NCI-H2029 (cell line): ENCODE results near the gene CALN1.
A peak's percentile ranks its signal among the peaks of the same experiment; 100 is the strongest.
"Not testable (repeated sequence)": the region's sequence is repeated elsewhere in the genome, so short reads cannot be mapped to it uniquely, and the experiment has no call there.

Source experiments
- DNase-seq: peaks from one replicate; lab custom pipeline; 2025; lab: John Stamatoyannopoulos, UW

Gene CALN1

DNA sequence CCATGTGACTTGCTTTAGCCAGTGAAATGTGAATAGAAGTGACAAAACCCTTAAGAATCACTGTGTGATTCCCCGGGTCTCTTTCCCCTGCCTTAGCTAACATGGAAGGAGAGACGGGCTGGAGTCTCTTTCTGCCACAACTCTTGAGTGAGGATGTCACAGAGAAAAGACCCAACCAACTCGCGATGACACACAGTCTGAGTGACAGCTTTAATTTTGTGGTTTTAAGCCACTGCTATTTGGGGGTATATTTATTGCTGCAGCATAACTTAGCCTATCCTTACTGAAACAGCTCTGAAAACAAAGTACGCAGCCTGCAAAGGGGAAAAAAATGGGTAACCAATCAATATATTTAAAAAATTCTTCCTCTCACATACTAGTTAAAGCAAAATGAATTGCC, 319.4 kb downstream of the CALN1 start:
- no peak for DNase-seq

DNA sequence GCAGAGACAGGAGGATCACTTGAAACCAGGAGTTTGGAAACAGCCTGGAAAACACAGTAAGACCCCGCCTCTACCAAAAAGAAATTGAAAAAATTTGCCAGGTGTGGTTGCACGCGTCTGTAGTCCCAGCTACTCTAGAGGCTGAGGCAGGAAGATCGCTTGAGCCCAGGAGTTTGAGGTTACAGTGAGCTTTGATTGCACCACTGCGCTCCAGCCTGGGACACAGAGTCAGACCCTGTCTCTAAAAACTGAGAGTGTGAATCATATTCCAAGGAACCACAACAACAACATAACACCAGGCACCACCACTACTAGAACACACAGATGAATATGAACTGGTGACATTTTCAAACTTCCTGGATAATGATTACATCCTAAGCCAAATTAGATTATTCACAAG, 324.2 kb downstream of the CALN1 start:
- DNase-seq, result no peak

DNA sequence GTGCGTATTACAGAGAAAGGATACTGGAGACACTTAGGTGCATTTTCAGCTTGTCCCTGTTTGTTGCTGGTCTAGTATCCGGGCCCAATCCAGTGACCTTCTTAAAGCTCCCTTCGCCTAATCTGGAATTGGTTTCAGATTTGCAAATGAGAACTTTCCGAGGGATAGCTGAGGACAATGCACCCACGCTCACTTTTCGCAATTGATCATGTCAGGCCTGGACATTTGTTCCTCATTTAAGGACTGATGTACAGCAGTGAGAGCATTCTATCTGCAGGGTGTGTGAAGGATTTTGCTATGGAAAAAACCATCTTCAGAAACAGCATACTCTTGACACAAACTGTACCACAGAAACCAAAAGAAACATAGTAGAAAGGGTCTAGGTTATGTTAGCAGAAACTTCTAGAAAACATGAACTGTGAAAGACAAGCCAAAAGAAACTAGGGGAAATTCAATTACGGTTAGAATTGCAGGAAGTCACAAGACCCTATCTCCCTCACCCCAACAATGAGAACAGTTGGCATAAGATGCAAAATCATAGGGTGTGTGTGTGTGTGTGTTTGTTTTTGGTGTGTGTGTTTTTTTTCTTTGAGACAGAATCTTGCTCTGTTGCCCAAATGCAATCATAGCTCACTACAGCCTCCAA, 331.1 kb downstream of the CALN1 start:
- no peak for DNase-seq

DNA sequence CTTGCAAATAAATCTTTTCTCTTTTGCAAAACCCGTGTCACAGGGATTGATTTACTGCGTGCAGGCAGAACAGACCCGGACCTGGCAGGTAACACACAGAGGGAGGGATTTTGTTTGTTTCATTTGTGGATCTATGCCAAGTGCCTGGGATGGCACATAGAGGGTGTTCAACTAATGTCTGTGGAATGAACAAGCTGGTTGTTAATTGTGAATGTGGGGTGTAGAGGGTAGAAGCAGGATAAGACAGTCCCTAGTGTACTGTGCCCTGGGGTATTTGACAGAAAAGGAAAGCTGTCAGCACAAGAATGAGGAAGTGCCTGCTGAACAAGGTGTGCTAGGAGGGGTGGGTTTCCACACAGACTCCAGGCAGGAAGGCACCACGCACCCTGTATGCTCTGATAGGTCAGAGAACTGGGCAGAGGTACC, 331.8 kb downstream of the CALN1 start:
- DNase-seq, result peak; percentile 32

DNA sequence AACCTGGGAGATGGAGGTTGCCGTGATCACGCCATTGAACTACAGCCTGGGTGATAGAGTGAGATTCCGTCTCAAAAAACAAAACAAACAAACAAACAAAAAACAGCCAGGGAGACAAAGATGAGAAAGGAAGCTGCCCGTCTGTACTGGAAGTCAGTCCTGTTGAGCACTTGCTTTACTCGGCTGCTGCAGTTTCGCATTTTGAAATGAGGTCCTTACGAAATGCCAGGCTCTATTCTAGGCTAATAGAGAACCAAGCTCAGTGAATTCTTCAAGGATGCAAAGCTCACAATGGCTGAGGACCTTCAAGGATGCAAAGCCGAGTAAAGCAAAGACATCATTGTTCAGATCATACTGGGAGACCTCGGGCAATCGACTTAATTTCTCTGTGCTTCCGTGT, 333.3 kb downstream of the CALN1 start:
- DNase-seq, result no peak

DNA sequence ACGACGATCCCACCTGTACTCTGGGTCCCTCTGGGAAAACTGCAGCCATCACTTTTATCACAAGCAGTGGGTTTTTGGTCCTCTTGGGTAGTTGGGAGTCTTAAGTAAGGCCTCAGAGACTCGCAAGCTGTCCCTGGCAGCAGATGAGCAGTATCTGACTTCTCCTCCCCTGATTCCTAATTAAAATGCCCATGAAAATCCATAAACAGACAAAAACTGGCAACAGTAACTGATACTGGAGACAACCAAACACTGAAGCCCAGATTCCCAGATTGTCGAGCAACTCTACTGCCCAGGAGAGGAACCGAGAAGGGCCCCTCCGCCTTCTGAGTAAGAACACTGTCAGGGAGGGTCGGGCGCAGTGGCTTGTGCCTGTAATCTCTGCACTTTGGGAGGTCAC, 333.8 kb downstream of the CALN1 start:
- no peak for DNase-seq

DNA sequence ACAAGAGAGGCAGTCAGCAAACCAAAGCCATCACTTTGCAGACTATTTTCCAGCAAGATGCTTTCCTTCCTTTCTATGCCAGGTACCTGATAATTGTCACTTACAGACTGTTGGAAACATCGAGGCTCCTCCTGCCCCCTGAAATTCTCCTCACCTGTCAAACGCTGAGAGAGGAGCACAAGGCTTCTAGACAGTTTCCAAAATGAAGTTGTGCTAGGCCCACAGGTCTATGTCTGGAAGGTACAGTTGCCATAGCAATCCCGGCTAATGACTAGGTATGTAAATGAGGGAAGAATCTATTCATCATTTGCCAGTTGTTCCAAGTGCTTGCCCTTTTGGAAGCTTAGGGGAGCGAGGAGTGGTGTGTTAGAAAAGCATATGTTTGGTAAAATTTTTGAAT, 334.4 kb downstream of the CALN1 start:
- no peak for DNase-seq

DNA sequence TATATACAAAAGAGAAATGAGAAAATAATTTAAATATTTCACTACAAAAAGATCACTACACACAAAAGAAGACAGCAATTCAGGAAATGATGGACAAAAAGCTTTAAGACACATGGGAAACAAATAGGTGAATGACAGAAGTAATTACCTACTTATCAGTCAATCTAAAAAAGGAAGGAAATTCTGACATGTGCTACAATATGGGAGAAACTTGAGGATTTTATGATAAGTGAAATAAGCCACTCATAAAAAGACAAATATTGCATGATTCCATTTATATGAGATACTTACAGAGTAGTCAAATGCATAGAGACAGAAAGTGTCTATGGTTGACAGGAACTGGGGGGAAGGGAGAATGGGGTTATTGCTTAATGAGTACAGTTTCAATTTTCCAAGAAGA, 339.2 kb downstream of the CALN1 start:
- no peak for DNase-seq

DNA sequence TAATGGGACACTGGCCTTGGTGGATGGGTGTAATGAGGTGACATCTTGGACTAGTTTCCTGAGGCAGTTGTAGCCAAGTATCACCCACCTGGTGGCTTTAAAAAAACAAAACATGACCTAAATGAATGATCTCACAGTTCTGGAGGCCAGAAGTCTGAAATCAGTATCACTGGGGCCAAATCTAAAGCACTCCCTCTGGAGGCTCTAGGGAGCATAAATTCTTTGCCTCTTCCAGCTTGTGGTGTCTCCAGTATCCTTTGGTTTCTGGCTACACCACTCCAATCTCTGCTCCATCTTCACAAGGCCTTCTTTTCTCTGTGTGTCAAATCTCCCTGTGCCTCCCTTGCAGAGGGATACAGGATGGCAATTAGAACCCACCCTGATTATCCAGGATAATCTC, 342.9 kb downstream of the CALN1 start:
- no peak for DNase-seq

DNA sequence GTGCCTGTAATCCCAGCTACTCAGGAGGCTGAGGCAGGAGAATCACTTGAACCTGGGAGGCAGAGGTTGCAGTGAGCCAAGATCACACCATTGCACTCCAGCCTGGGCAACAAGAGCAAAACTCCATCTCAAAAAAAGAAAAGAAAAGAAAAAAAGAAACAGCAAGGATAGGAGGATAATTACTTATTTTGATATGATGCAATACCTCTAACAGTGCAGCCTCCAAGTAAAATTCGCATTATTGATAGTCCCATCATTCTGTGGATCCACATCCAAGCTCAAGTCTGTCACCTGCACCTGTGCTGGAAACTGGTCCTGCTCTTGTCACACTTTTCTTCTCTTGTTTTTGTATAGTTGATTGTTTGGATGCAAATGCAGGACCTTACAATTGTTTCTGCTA, 346.4 kb downstream of the CALN1 start:
- not testable (repeated sequence) for DNase-seq

DNA sequence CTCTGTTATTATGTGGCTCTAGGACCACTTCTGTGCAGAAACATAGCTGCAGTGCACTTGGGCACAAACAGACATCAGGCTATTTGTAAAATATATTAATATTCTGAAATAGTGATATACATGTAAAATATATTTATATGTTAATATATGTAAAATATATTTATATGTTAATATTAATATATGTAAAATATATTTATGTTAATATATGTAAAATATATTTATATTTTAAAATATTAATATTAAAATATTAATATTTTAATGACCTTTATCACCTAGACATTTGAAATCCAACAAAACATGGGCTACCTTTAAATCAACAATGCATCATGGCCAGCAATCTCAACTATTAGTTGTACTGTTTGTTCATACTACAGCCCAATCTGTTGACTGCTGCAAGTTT, 347.2 kb downstream of the CALN1 start:
- DNase-seq, result no peak

DNA sequence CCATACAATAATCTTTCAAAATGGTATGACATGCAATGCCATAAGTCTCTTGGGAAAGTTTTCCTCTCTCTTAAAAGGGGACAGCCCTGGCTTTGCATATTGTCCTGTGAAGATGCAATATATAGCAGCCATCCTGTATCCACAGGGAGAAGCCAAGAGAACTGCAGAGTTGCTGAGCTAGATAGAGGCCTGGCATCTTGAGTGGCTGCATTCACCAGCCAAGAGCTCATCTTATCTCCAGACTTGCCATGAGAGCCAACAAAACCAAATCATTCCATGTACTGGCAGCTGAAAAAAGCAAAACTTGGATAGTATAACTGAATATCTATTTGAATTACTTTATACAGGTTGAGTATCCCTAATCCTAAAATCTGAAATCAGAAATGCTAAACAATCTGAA, 348.8 kb downstream of the CALN1 start:
- DNase-seq, result no peak

DNA sequence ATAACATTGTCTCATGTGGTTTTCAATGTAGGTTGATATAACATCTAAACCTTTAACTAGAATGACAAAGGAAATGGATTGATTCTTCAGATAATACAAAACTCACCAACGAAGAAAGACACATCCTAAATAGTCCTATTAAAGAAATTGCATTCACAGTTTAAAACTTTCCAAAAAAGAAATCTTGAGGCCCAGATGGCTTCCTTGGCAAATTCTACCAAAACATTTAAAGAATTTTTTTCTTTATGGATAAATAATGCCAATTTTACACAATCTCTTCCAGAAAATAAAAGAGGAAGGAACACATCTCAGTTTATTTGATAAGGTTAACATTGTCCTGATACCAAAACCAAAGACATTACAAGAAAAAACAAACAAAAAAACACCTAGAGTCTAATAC, 349.5 kb downstream of the CALN1 start:
- DNase-seq, result no peak

DNA sequence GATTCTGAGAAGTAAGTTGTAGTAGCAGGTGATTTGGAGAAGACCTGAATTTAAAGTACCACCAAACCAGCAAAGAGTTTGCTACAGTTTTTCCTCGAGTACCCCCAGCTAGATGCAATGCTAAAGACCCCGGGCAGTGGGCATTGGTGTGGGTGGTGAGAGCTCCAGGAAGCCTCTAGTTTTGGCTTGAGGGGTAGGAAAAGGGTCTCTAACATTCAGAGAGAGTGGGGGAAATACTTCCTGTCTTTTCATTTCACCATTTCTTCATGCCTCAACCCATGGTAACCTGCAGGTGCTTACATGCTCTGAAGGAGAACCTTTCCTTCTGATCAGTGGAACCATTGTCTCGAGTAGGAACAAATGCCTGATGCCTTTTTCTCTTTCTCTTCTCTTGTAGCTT, 352.2 kb downstream of the CALN1 start:
- no peak for DNase-seq

DNA sequence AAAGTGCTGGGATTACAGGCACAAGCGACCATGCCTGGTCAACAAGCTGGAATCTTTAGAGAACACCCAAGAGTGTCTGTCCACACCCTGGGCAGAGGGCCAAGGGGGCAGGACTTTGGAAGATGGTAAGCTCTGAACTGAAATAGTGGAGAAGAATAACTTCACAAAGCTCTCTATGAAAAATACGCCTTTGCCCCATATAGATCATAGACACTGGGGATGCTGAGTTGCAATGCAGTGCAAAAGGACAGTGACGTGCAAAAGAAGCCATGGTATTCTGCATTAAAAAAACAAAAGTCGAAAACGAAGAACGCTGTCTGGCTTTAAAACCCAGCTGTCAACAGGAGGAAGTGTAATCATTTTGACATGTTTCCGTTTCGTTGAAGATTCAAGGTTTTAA, 353.6 kb downstream of the CALN1 start:
- DNase-seq, result no peak

DNA sequence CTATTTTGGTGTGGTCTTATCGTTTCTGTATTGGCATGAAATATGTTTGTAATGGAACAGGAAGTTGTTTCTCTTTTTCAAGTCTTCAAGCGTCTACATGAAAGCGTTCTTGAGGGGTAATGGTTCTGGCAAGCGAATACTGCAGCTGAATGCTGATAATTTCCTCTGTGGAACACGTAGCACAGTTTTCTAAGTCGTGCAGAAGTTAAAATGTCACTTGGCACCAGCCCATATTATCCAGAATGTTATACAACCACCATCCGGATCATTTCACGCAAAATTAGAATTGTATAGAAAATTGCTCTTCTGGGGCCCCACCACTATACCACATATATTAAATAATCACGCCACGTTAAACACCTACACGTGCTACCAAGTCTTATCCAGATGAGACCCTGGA, 354.3 kb downstream of the CALN1 start:
- DNase-seq, result no peak

DNA sequence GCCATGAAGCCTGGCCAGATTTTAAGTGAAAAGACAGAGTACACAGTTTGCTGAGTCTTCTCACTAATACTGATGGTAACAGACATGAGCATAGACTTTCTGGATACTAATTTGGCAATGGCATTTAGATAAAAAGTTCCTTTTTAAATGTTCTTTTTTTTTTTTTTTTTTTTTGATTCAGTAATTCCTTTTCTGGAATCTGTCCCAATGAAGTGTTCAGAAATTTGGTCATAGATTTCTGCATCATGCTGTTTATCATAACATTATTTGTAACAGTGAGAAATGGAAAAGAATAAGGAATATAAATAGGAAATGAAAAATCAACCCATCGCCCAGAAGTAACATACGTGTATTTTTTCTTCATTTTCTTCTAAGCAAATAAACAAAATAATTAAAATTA, 354.9 kb downstream of the CALN1 start:
- DNase-seq, result no peak

DNA sequence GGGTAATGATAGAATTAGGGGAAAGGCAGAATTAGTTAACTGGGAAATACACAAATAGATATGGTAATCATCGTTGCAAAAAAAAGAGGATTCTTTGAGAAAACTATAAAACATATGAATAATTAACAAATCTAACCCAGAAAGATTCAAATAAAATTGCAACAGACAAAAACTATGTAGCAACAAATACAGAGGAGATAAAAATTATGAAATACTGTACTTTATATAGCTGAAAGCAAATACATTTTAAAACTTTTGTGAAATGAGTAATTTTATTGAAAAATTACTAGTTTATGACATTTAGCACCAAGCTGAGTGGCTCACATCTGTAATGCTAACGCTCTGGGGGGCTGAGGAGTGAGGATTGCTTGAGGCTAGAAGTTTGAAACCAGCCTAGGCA, 356.7 kb downstream of the CALN1 start:
- DNase-seq, result no peak

DNA sequence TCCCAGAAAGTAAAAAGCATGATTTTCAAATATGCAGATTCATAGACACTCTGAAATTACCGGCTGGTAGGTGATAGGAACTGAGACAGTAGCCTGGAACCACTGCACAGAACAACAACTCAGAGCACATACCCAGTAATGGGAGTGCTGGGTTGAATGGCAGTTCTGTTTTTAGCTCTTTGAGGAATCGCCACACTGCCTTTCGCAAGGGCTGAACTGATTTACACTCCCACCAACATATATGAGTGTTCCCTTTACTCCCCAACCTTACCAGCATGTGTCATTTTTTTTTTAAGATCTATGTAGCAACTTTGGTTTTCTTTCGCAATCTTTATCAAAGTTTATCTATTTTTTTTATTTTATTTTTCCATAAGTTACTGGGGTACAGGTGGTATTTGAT, 358.8 kb downstream of the CALN1 start:
- no peak for DNase-seq

DNA sequence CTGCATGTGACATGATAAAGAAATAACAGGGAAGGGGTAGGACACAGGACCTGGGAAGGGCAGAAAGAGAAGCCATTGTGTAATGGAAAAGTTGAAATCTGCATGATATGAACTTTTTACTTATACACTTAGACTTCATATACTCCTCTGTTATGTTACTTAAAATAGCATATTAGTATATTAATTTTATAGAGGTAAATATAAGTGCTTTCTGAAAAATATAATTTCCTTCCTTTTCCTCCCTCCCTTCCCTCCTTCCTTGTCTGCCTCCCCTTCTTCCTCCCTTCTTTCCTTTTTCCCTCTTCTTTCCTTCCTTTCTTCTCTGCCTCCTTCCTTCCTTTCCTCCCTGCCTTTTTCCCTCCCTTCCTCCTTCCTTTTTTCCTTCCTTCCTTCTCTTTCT, 363.7 kb downstream of the CALN1 start:
- DNase-seq, result no peak

DNA sequence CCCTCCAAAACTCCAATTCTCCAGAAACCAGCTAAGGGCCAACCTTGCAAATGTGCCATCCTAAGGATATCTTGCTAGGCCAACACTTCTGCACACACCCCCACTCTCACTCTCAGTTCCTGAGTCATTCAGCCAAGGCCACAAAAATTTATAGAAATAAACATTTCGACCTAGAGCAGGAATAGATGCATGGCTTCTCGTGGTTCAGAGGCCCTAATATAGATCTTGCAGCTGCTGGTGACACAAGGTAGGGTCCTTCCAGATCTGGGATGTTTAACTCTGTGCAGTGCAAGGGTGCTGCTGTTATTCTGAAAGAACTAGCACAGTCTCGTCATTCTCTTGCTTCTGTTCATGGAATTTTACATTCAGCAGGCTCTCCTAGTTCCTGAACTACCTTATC, 369.3 kb downstream of the CALN1 start:
- no peak for DNase-seq

DNA sequence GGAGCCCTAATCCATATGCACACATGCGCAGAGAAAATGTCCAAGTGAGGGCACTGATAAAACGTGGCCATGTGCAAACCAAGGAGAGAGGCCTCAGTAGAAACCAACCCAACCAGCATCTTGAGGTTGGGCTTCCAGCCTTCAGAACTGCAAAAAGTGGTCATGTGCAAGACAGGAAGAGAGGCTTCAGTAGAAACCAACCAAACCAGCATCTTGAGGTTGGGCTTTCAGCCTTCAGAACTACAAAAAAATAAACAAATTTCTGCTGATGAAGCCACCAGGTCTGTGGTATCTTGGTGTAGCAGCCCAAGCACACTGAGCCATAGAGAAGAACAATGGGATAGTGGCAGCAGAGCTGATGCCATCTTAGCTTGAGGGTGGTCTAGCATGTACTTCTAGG, 371.5 kb downstream of the CALN1 start:
- DNase-seq, result no peak

DNA sequence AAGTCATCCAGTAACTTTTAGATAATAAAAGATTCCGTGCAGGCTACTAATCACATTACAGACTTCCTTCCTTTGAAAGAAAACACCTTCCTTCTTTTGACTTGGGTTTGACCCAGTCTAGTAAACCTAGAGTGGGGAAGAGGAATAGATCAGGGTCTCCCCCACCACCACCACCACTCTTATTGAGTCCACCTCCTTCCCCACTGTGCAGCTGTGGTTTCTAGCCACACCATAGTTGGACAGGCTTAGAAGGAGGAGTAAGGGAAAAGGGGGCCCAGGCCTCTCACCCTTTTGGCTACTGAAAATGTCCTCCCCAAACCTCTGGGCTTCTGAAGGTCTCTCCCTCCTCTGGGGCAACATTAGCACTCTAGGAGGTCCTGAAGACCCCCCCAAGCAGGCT, 372.7 kb downstream of the CALN1 start:
- no peak for DNase-seq

DNA sequence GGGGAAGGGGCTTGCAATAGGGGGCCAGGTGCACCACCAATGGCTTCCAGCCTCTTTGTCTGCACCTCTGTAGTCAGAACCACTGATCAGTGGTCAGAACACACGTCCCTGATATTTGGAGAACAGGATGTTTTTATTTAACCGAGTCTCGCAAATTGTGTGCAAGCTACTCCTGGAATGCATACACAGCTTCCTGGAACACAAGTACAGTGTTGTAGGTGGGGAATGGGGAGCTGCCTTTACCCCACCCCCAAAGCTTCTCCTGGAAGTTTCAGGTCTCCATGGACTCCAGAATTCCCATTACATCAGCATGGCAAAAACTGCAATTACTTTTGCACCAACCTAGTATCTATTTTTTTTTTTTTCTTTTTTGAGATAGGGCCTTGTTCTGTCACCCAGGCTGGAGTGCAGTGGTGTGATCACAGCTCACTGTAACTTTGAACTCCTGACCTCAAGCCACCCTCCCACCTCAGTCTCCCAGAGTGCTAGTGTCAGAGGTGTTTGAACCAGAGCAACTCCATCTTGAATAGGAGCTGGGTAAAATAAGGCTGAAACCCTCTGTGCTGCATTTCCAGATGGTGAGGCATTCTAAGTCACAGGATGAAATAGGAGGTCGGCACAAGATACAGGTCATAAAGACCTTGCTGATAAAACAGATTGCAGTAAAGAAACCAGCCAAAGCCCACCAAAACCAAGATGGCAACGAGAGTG, 374.0 kb downstream of the CALN1 start:
- no peak for DNase-seq
